Large intestine (tissue), 12 donors: Measurements from ENCODE around the gene METAP1. TPM values are rescaled to one million over a fixed set of nuclear protein-coding genes. Genes with fewer than 3 reads are reported as not detected.

Experiments used
- DNase-seq, 2 donors: peaks; one replicate each; pipeline versions ENCODE4 v3.0.0 to v3.0.0-alpha.2; 2013
- H3K27ac ChIP-seq: one replicate; pipeline ENCODE4 v1.5.1; 2013; ENCODE audit warnings: low read length
- H3K27me3 ChIP-seq: 2 replicates; pipeline ENCODE4 v1.6.1; 2013; ENCODE audit warnings: low read length; ENCODE audit not compliant: control insufficient read depth, insufficient read depth
- H3K36me3 ChIP-seq: 2 replicates; pipeline ENCODE4 v1.6.1; 2013; ENCODE audit warnings: low read length; ENCODE audit not compliant: control insufficient read depth, insufficient read depth
- H3K4me1 ChIP-seq: one replicate; pipeline ENCODE4 v1.6.1; 2013; ENCODE audit warnings: low read length; ENCODE audit not compliant: control insufficient read depth, insufficient read depth
- H3K4me3 ChIP-seq: one replicate; pipeline ENCODE4 v1.5.1; 2013; ENCODE audit warnings: low read length
- H3K9me3 ChIP-seq: one replicate; pipeline ENCODE4 v1.6.1; 2013; ENCODE audit warnings: mild to moderate bottlenecking, low read depth, low read length, moderate library complexity; ENCODE audit not compliant: control insufficient read depth
- WGBS: methylation state at CpG from one replicate; pipeline ENCODE4 v1.1.5; 2013; ENCODE audit warnings: low lambda C conversion rate; ENCODE audit not compliant: insufficient coverage; 5-methylcytosine and 5-hydroxymethylcytosine counted together
- long read RNA-seq, 11 donors: transcript quantifications; one replicate each; lab custom pipeline, GENCODE V29; 2026
- polyA plus RNA-seq: library from polyadenylated mRNA; unstranded; fragments of 120-200 nt; gene quantifications from one replicate; pipeline ENCODE4 v1.2.1, GENCODE V29; 2013

Gene METAP1
- polyA plus RNA-seq: 70.9 TPM
- long read RNA-seq, donor 1, transcript METAP1-201 (11 exons, 2,791 nt): major isoform, 13 of 14 reads
- long read RNA-seq, donor 1, partial matches to known transcripts: 0 of 14 reads
- long read RNA-seq, donor 1, other reads (novel, unspliced or antisense): 0 of 14 reads
- long read RNA-seq, donor 2, transcript METAP1-201 (11 exons, 2,791 nt): major isoform, 10 of 495 reads
- long read RNA-seq, donor 2, partial matches to known transcripts: 485 of 495 reads
- long read RNA-seq, donor 2, other reads (novel, unspliced or antisense): 0 of 495 reads
- long read RNA-seq, donor 3, transcript METAP1-201 (11 exons, 2,791 nt): major isoform, 21 of 513 reads
- long read RNA-seq, donor 3, partial matches to known transcripts: 354 of 513 reads
- long read RNA-seq, donor 3, other reads (novel, unspliced or antisense): 138 of 513 reads
- long read RNA-seq, donor 4, partial matches to known transcripts: 0 of 3 reads
- long read RNA-seq, donor 4, other reads (novel, unspliced or antisense): 0 of 3 reads
- long read RNA-seq, donor 5, transcript METAP1-201 (11 exons, 2,791 nt): major isoform, 9 of 163 reads
- long read RNA-seq, donor 5, partial matches to known transcripts: 154 of 163 reads
- long read RNA-seq, donor 5, other reads (novel, unspliced or antisense): 0 of 163 reads
- long read RNA-seq, donor 6, transcript METAP1-201 (11 exons, 2,791 nt): major isoform, 25 of 502 reads
- long read RNA-seq, donor 6, partial matches to known transcripts: 211 of 502 reads
- long read RNA-seq, donor 6, other reads (novel, unspliced or antisense): 266 of 502 reads
- long read RNA-seq, donor 7, transcript METAP1-201 (11 exons, 2,791 nt): major isoform, 5 of 5 reads
- long read RNA-seq, donor 7, partial matches to known transcripts: 0 of 5 reads
- long read RNA-seq, donor 7, other reads (novel, unspliced or antisense): 0 of 5 reads
- long read RNA-seq, donor 8, transcript METAP1-201 (11 exons, 2,791 nt): major isoform, 24 of 476 reads
- long read RNA-seq, donor 8, partial matches to known transcripts: 368 of 476 reads
- long read RNA-seq, donor 8, other reads (novel, unspliced or antisense): 84 of 476 reads
- long read RNA-seq, donor 9, transcript METAP1-201 (11 exons, 2,791 nt): major isoform, 9 of 348 reads
- long read RNA-seq, donor 9, partial matches to known transcripts: 129 of 348 reads
- long read RNA-seq, donor 9, other reads (novel, unspliced or antisense): 210 of 348 reads
- long read RNA-seq, donor 10, transcript METAP1-201 (11 exons, 2,791 nt): major isoform, 25 of 448 reads
- long read RNA-seq, donor 10, partial matches to known transcripts: 261 of 448 reads
- long read RNA-seq, donor 10, other reads (novel, unspliced or antisense): 162 of 448 reads
- long read RNA-seq, donor 11, transcript METAP1-201 (11 exons, 2,791 nt): major isoform, 6 of 253 reads
- long read RNA-seq, donor 11, partial matches to known transcripts: 189 of 253 reads
- long read RNA-seq, donor 11, other reads (novel, unspliced or antisense): 58 of 253 reads

GRCh38 chr4:98995183-98996055 is at the start of gene METAP1:
METAP1 (plus strand) TSS chr4:98995721; CDS start chr4:98995754, 33 bp downstream.
- Histone ChIP-seq H3K27me3 (no peaks in the 10 kb centered on the region), H3K4me1 (peaks cover 13% of the 10 kb centered on the region), H3K9me3 (peaks cover 2% of the 10 kb centered on the region), H3K36me3 (no peaks in the 10 kb centered on the region), H3K27ac (peak within 1 kb of the TSS; percentile 81), H3K4me3 (peak within 1 kb of the TSS; percentile 96)
- DNase-seq: peak; percentile 97 to 98
- WGBS: no CpG with 5 or more reads among the region's 94 CpGs

GRCh38 chr4:98946359-98946758 is 49.2 kb upstream of the METAP1 start:
- H3K27ac ChIP-seq: no peak overlapping the region
- H3K9me3 ChIP-seq: no peaks in the 10 kb centered on the region
- no peak for DNase-seq
- H3K4me1 ChIP-seq: no peaks in the 10 kb centered on the region
- WGBS: 86% methylated on average over 1 of the region's 1 CpG
- H3K36me3 ChIP-seq: no peaks in the 10 kb centered on the region
- H3K27me3 ChIP-seq: no peaks in the 10 kb centered on the region
- H3K4me3 ChIP-seq: no peak overlapping the region

- Histone ChIP-seq H3K36me3 (no peaks in the 10 kb centered on the region), H3K4me3 (no peak overlapping the region), H3K9me3 (no peaks in the 10 kb centered on the region), H3K4me1 (no peaks in the 10 kb centered on the region), H3K27me3 (no peaks in the 10 kb centered on the region), H3K27ac (no peak overlapping the region)
- no peak for DNase-seq
- WGBS: no CpG with 5 or more reads among the region's 1 CpG
Measured at GRCh38 chr4:98950925-98951324, 44.6 kb upstream of the METAP1 start.

GRCh38 chr4:98951710-98952109 is 43.8 kb upstream of the METAP1 start:
- no peaks in the 10 kb centered on the region for H3K4me1 ChIP-seq
- 100% methylated on average over 1 of the region's 3 CpGs for WGBS
- H3K4me3 ChIP-seq: no peak overlapping the region
- no peaks in the 10 kb centered on the region for H3K27me3 ChIP-seq
- H3K27ac ChIP-seq: no peak overlapping the region
- no peaks in the 10 kb centered on the region for H3K9me3 ChIP-seq
- no peak for DNase-seq
- H3K36me3 ChIP-seq: no peaks in the 10 kb centered on the region

GRCh38 chr4:98955229-98955628 is 40.3 kb upstream of the METAP1 start:
- no peaks in the 10 kb centered on the region for H3K27me3 ChIP-seq
- no peak overlapping the region for H3K27ac ChIP-seq
- no peak for DNase-seq
- H3K36me3 ChIP-seq: no peaks in the 10 kb centered on the region
- WGBS: 90% methylated on average over 2 of the region's 6 CpGs
- no peaks in the 10 kb centered on the region for H3K4me1 ChIP-seq
- no peak overlapping the region for H3K4me3 ChIP-seq
- H3K9me3 ChIP-seq: no peaks in the 10 kb centered on the region

- H3K36me3 ChIP-seq: no peaks in the 10 kb centered on the region
- no peak for DNase-seq
- no peak overlapping the region for H3K4me3 ChIP-seq
- H3K27me3 ChIP-seq: no peaks in the 10 kb centered on the region
- H3K27ac ChIP-seq: no peak overlapping the region
- WGBS: no CpG with 5 or more reads among the region's 2 CpGs
- H3K9me3 ChIP-seq: no peaks in the 10 kb centered on the region
- H3K4me1 ChIP-seq: no peaks in the 10 kb centered on the region
Measured at GRCh38 chr4:98958065-98958464, 37.5 kb upstream of the METAP1 start.

- Histone ChIP-seq H3K27ac (no peak overlapping the region), H3K4me1 (no peaks in the 10 kb centered on the region), H3K36me3 (no peaks in the 10 kb centered on the region), H3K27me3 (no peaks in the 10 kb centered on the region), H3K4me3 (no peak overlapping the region), H3K9me3 (no peaks in the 10 kb centered on the region)
- WGBS: no CpG with 5 or more reads among the region's 2 CpGs
- no peak for DNase-seq
Measured at GRCh38 chr4:98959411-98959810, 36.1 kb upstream of the METAP1 start.

GRCh38 chr4:98961770-98962169 is 33.8 kb upstream of the METAP1 start:
- H3K36me3 ChIP-seq: no peaks in the 10 kb centered on the region
- WGBS: no CpG with 5 or more reads among the region's 2 CpGs
- H3K27me3 ChIP-seq: no peaks in the 10 kb centered on the region
- no peak overlapping the region for H3K27ac ChIP-seq
- no peak overlapping the region for H3K4me3 ChIP-seq
- DNase-seq: no peak
- no peaks in the 10 kb centered on the region for H3K9me3 ChIP-seq
- no peaks in the 10 kb centered on the region for H3K4me1 ChIP-seq
